IMR-90 (cell line): Measurements from ENCODE around the gene CXorf38. TPM values are rescaled to one million over a fixed set of nuclear protein-coding genes. Genes with fewer than 3 reads are reported as not detected.

Experiments
- ATAC-seq: fragments of 200-7000 bp; cut with Tn5 transposase; 2 replicates; pipeline ENCODE4 v1.9.1; 2020; ENCODE audit warnings: low read depth, mild to moderate bottlenecking, moderate library complexity
- BruUV-seq: library from RNA; stranded (reverse); fragments of 400-500 nt; replicated peaks from 2 replicates; lab custom pipeline; 2021; lab: Mats Ljungman, UMichigan
- CTCF ChIA-PET: fragments of 300-600 bp; formaldehyde crosslinking; extraction: SDS; loops from one replicate; lab custom pipeline; 2021; ENCODE audit warnings: antibody characterized with exemption; lab: Yijun Ruan, JAX
- POLR2A ChIA-PET: fragments of 300-600 bp; sonication (Branson Sonifier 250); formaldehyde crosslinking; loops from one replicate; lab custom pipeline; 2022; ENCODE audit warnings: antibody characterized with exemption; ENCODE audit not compliant: unreplicated experiment; lab: Charles Lee
- DNase-seq: peaks from one replicate; pipeline ENCODE4 v3.0.0; 2013
- H2AFZ ChIP-seq: replicated peaks from 2 replicates; pipeline ENCODE3; 2013; ENCODE audit warnings: low read length, mild to moderate bottlenecking; ENCODE audit not compliant: poor library complexity
- H2AK5ac ChIP-seq: 2 replicates; pipeline ENCODE4 v1.6.1; 2013; ENCODE audit warnings: low read depth, low read length, inconsistent platforms
- H2AK9ac ChIP-seq: replicated peaks from 2 replicates; pipeline ENCODE3; 2013; ENCODE audit warnings: mild to moderate bottlenecking, low read depth, low read length, moderate library complexity; ENCODE audit not compliant: poor library complexity
- H2BK120ac ChIP-seq: 2 replicates; pipeline ENCODE4 v1.6.1; 2013; ENCODE audit warnings: low read depth, low read length, inconsistent platforms
- H2BK15ac ChIP-seq: 3 replicates; pipeline ENCODE4 v1.6.1; 2013; ENCODE audit warnings: low read depth, low read length, inconsistent platforms
- H2BK20ac ChIP-seq: 2 replicates; pipeline ENCODE4 v1.6.1; 2013; ENCODE audit warnings: low read depth, mild to moderate bottlenecking, inconsistent platforms, low read length, moderate library complexity
- H2BK5ac ChIP-seq: 2 replicates; pipeline ENCODE4 v1.6.1; 2013; ENCODE audit warnings: mild to moderate bottlenecking, low read depth, low read length, inconsistent platforms; ENCODE audit not compliant: poor library complexity, severe bottlenecking
- H3K14ac ChIP-seq: replicated peaks from 2 replicates; pipeline ENCODE4 v1.6.1; 2013; ENCODE audit warnings: low read depth, low read length, inconsistent platforms
- H3K18ac ChIP-seq: 2 replicates; pipeline ENCODE4 v1.6.1; 2013; ENCODE audit warnings: low read depth, low read length, control low read depth
- H3K23ac ChIP-seq: 2 replicates; pipeline ENCODE4 v1.6.1; 2013; ENCODE audit warnings: low read depth, low read length, inconsistent platforms
- H3K27ac ChIP-seq: 2 replicates; pipeline ENCODE4 v1.5.1; 2013; ENCODE audit warnings: mild to moderate bottlenecking, control low read depth, low read length; ENCODE audit not compliant: insufficient read depth
- H3K27me3 ChIP-seq: 2 replicates; pipeline ENCODE4 v1.6.1; 2013; ENCODE audit warnings: low read length; ENCODE audit not compliant: control insufficient read depth, insufficient read depth
- H3K36me3 ChIP-seq: 2 replicates; pipeline ENCODE4 v1.6.1; 2013; ENCODE audit warnings: low read length, mixed read lengths; ENCODE audit not compliant: control insufficient read depth, insufficient read depth
- H3K4ac ChIP-seq: 2 replicates; pipeline ENCODE4 v1.6.1; 2013; ENCODE audit warnings: low read depth, low read length, inconsistent platforms
- H3K4me1 ChIP-seq: 2 replicates; pipeline ENCODE4 v1.6.1; 2013; ENCODE audit warnings: low read length, mixed read lengths; ENCODE audit not compliant: control insufficient read depth, insufficient read depth
- H3K4me2 ChIP-seq: 2 replicates; pipeline ENCODE4 v1.6.1; 2013; ENCODE audit warnings: low read depth, mild to moderate bottlenecking, control low read depth, low read length, moderate library complexity
- H3K4me3 ChIP-seq: 2 replicates; pipeline ENCODE4 v1.5.1; 2013; ENCODE audit warnings: low read depth, mild to moderate bottlenecking, control low read depth, low read length, moderate library complexity; ENCODE audit not compliant: insufficient read depth
- H3K56ac ChIP-seq: 2 replicates; pipeline ENCODE4 v1.6.1; 2013; ENCODE audit warnings: low read length, inconsistent platforms; ENCODE audit not compliant: insufficient read depth; ENCODE audit errors: extremely low read depth
- H3K79me1 ChIP-seq, 2 experiments: 2 replicates each; pipeline ENCODE4 v1.6.1; 2013; ENCODE audit warnings: low read length in 2 of 2, inconsistent platforms in 1 of 2, low read depth in 1 of 2
- H3K9ac ChIP-seq: 2 replicates; pipeline ENCODE4 v1.6.1; 2013; ENCODE audit warnings: low read depth, low read length, control low read depth
- H3K9me1 ChIP-seq: 2 replicates; pipeline ENCODE4 v1.6.1; 2013; ENCODE audit warnings: low read length, inconsistent platforms; ENCODE audit not compliant: insufficient read depth
- H3K9me3 ChIP-seq: 2 replicates; pipeline ENCODE4 v1.6.1; 2013; ENCODE audit warnings: low read length; ENCODE audit not compliant: control insufficient read depth, insufficient read depth
- H4K20me1 ChIP-seq: 2 replicates; pipeline ENCODE4 v1.6.1; 2013; ENCODE audit warnings: low read length, inconsistent platforms; ENCODE audit not compliant: insufficient read depth
- H4K5ac ChIP-seq: 2 replicates; pipeline ENCODE4 v1.6.1; 2013; ENCODE audit warnings: mild to moderate bottlenecking, low read depth, low read length, control low read depth
- H4K8ac ChIP-seq, 2 experiments: 2 replicates each; pipeline ENCODE4 v1.6.1; 2013; ENCODE audit warnings: low read depth in 2 of 2, low read length in 2 of 2, control low read depth in 1 of 2, inconsistent platforms in 1 of 2
- H4K91ac ChIP-seq: 2 replicates; pipeline ENCODE4 v1.6.1; 2013; ENCODE audit warnings: low read depth, low read length, inconsistent platforms; ENCODE audit not compliant: insufficient read depth
- CEBPB ChIP-seq: IDR thresholded peaks from 2 replicates; pipeline ENCODE4 v1.6.1; 2012; ENCODE audit warnings: low read depth, low read length, improper control_type of control experiment
- SMC3 ChIP-seq: fragments of 150-350 bp; IDR thresholded peaks from 2 replicates; pipeline ENCODE4 v1.6.1; 2016; ENCODE audit warnings: low read depth, mild to moderate bottlenecking, antibody characterized with exemption, low read length, moderate library complexity
- WGBS, 2 experiments: methylation state at CpG; one replicate each; pipeline versions ENCODE4 v1.1.5 to v1.1.7; 2013; ENCODE audit warnings: missing lambda C conversion rate in 2 of 2; ENCODE audit not compliant: insufficient read length in 1 of 2; ENCODE audit errors: extremely low coverage in 2 of 2; 5-methylcytosine and 5-hydroxymethylcytosine counted together
- dilution Hi-C: fragments of 300-500 bp; cut with HindIII; formaldehyde crosslinking; loops from one replicate; pipeline ENCODE4 v1.14.3; 2018; ENCODE audit warnings: low sequenced_read_pairs; ENCODE audit not compliant: unreplicated experiment
- in situ Hi-C: fragments of 300-500 bp; cut with MboI; formaldehyde crosslinking; loops from 3 replicates; pipeline ENCODE4 v1.14.3; 2019; ENCODE audit warnings: low sequenced_read_pairs, inconsistent platforms, mixed read lengths
- intact Hi-C: fragments of 100-400 bp; cut with micrococcal nuclease; formaldehyde crosslinking; loops from 2 replicates; pipeline ENCODE4 v1.10.0; 2022
- polyA plus RNA-seq, 3 experiments: library from polyadenylated mRNA; depleted of rRNA; stranded (reverse); fragments of >200 nt; gene quantifications; 2 replicates each; pipeline ENCODE4 v1.2.3, GENCODE V29; 2012; ENCODE audit warnings: low replicate concordance in 1 of 3
- total RNA-seq: library from RNA; depleted of rRNA; stranded (reverse); fragments of >200 nt; gene quantifications from 2 replicates; pipeline ENCODE4 v1.2.3, GENCODE V29; 2012

Gene CXorf38
- total and polyA plus RNA-seq, 2 of the 4 experiments (the other 2 are of a cell fraction), result 7.0 to 9.9 TPM

DNA sequence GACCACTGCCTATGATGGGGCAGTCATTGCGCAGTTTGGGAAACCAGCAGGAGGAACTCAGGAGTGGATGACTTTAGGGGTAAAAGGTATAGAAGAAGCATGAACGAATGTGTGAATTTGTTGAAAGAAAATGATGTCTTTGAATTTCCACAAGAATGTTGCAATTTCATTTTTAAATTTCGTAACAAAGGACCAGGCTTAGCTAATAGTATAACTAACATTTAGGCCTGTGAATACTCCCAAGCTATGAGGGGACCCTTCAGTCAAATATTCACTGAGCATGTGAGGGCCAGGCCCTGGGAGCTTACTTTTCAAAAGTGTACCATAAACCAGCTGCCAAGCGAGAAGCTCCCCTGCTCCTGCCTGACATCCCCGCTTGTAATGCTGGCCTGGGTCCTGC is 18.9 kb downstream of the CXorf38 start:
- in situ Hi-C loops (no loop called here), dilution Hi-C loops (no loop called here), intact Hi-C loops (no loop called here)
- no peaks in the 10 kb centered on the region for H3K9me1 ChIP-seq
- peaks cover 8% of the 10 kb centered on the region; the same call in 1 of the 2 replicates for H3K27me3 ChIP-seq
- no peak overlapping the region for H3K4me3 ChIP-seq
- H2BK120ac ChIP-seq, result no peak overlapping the region
- CTCF ChIA-PET, result interaction anchor here (1.0 kb wide), 2 partner anchors 12 to 85 kb away, joined by 3 read pairs; no protein-coding TSS in a partner anchor
- no peak overlapping the region for H3K56ac ChIP-seq
- no peak overlapping the region for H4K5ac ChIP-seq
- no peak overlapping the region for H3K18ac ChIP-seq
- no peak overlapping the region for H3K4me2 ChIP-seq
- peaks cover under 1% of the 10 kb centered on the region; the same call in 1 of the 2 replicates for H3K9me3 ChIP-seq
- no peak overlapping the region for H2AFZ ChIP-seq
- no peaks in the 10 kb centered on the region for H4K20me1 ChIP-seq
- H2AK5ac ChIP-seq, result no peak overlapping the region
- H3K79me1 ChIP-seq, result no peaks in the 10 kb centered on the region
- 82% methylated on average over 2 of the region's 5 CpGs; no CpG with 5 or more reads in 1 of the 2 experiments for WGBS, 2 experiments
- H3K9ac ChIP-seq, result no peak overlapping the region
- no peak overlapping the region for H3K4ac ChIP-seq
- no peak overlapping the region for H2AK9ac ChIP-seq
- H2BK15ac ChIP-seq, result no peak overlapping the region
- H2BK5ac ChIP-seq, result no peak overlapping the region
- peaks cover 2% of the 10 kb centered on the region; the same call in 1 of the 2 replicates for H3K4me1 ChIP-seq
- no peak for TF ChIP-seq SMC3
- peak; percentile 49; the same call in 1 of the 2 replicates for TF ChIP-seq CEBPB
- no peak overlapping the region for H3K14ac ChIP-seq
- no peak overlapping the region for H3K23ac ChIP-seq
- peaks cover 24% of the 10 kb centered on the region for H3K36me3 ChIP-seq
- H4K8ac ChIP-seq, result no peak overlapping the region
- no TSS peak for BruUV-seq
- POLR2A ChIA-PET, result no interaction called here
- H3K27ac ChIP-seq, result no peak overlapping the region
- H2BK20ac ChIP-seq, result no peak overlapping the region
- ATAC-seq, result no peak
- no peak overlapping the region for H4K91ac ChIP-seq
- DNase-seq, result no peak
